ENCODE results near the gene DHX30. TPM values are rescaled to one million over a fixed set of nuclear protein-coding genes. Genes with fewer than 3 reads are reported as not detected.

Gene DHX30
- total and polyA plus RNA-seq, 9 of the 15 experiments (the other 6 are each of a cell fraction or from before 2014, with no cell fraction given), result 12.3 to 158 (median 79.0) TPM

GRCh38 chr3:47850564-47851410, 47.8 kb downstream of the DHX30 start (continued):
- TF ChIP-seq ZBTB7A (IDR thresholded peaks at IDR 0.05; ENCODE audit: borderline replicate concordance, control insufficient read depth, low read depth, low read length) (no peak), E2F3 (CRISPR knock-in tag; IDR thresholded peaks at IDR 0.05) (no peak)
- TF ChIP-seq, protein P1, sequence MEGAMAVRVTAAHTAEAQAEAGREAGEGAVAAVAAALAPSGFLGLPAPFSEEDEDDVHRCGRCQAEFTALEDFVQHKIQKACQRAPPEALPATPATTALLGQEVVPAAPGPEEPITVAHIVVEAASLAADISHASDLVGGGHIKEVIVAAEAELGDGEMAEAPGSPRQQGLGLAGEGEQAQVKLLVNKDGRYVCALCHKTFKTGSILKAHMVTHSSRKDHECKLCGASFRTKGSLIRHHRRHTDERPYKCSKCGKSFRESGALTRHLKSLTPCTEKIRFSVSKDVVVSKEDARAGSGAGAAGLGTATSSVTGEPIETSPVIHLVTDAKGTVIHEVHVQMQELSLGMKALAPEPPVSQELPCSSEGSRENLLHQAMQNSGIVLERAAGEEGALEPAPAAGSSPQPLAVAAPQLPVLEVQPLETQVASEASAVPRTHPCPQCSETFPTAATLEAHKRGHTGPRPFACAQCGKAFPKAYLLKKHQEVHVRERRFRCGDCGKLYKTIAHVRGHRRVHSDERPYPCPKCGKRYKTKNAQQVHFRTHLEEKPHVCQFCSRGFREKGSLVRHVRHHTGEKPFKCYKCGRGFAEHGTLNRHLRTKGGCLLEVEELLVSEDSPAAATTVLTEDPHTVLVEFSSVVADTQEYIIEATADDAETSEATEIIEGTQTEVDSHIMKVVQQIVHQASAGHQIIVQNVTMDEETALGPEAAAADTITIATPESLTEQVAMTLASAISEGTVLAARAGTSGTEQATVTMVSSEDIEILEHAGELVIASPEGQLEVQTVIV (CRISPR knock-in tag; IDR thresholded peaks at IDR 0.05; ENCODE audit: borderline replicate concordance), result no peak
- TF ChIP-seq, protein P2, sequence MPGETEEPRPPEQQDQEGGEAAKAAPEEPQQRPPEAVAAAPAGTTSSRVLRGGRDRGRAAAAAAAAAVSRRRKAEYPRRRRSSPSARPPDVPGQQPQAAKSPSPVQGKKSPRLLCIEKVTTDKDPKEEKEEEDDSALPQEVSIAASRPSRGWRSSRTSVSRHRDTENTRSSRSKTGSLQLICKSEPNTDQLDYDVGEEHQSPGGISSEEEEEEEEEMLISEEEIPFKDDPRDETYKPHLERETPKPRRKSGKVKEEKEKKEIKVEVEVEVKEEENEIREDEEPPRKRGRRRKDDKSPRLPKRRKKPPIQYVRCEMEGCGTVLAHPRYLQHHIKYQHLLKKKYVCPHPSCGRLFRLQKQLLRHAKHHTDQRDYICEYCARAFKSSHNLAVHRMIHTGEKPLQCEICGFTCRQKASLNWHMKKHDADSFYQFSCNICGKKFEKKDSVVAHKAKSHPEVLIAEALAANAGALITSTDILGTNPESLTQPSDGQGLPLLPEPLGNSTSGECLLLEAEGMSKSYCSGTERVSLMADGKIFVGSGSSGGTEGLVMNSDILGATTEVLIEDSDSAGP (CRISPR knock-in tag; IDR thresholded peaks at IDR 0.05), result no peak
- TF ChIP-seq, protein P3, sequence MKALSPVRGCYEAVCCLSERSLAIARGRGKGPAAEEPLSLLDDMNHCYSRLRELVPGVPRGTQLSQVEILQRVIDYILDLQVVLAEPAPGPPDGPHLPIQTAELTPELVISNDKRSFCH (CRISPR knock-in tag; IDR thresholded peaks at IDR 0.05), result no peak
- TF ChIP-seq, protein P3 (tag; IDR thresholded peaks at IDR 0.05), result no peak
- TF ChIP-seq, protein P4, sequence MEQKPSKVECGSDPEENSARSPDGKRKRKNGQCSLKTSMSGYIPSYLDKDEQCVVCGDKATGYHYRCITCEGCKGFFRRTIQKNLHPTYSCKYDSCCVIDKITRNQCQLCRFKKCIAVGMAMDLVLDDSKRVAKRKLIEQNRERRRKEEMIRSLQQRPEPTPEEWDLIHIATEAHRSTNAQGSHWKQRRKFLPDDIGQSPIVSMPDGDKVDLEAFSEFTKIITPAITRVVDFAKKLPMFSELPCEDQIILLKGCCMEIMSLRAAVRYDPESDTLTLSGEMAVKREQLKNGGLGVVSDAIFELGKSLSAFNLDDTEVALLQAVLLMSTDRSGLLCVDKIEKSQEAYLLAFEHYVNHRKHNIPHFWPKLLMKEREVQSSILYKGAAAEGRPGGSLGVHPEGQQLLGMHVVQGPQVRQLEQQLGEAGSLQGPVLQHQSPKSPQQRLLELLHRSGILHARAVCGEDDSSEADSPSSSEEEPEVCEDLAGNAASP (IDR thresholded peaks at IDR 0.05), result no peak
